GM12878 (cell line): ENCODE measurements around the gene ADCY5. TPM values are rescaled to one million over a fixed set of nuclear protein-coding genes. Genes with fewer than 3 reads are reported as not detected.

Experiments used
- ATAC-seq: fragments of 200-7000 bp; cut with Tn5 transposase; 3 replicates; pipeline ENCODE4 v1.9.1; 2020; ENCODE audit warnings: mild to moderate bottlenecking, moderate library complexity
- BruUV-seq: library from RNA; stranded (reverse); fragments of 400-500 nt; replicated peaks from 2 replicates; lab custom pipeline; 2021; lab: Mats Ljungman, UMichigan
- CTCF ChIA-PET: fragments of 300-600 bp; sonication (Branson Sonifier 250); formaldehyde crosslinking; extraction: SDS; loops from one replicate; lab custom pipeline; 2021; ENCODE audit warnings: inconsistent platforms; lab: Yijun Ruan, JAX
- POLR2A ChIA-PET: fragments of 350-600 bp; formaldehyde crosslinking; extraction: SDS; loops from one replicate; lab custom pipeline; 2021; ENCODE audit warnings: inconsistent platforms; lab: Charles Lee
- RAD21 ChIA-PET: fragments of 300-600 bp; sonication (Branson Sonifier 250); formaldehyde crosslinking; loops from one replicate; lab custom pipeline; 2023; ENCODE audit warnings: antibody characterized with exemption; ENCODE audit not compliant: unreplicated experiment; lab: Charles Lee
- SMC1A ChIA-PET: fragments of 300-600 bp; sonication (Branson Sonifier 250); formaldehyde crosslinking; loops from one replicate; lab custom pipeline; 2023; ENCODE audit not compliant: unreplicated experiment, uncharacterized antibody; lab: Charles Lee
- DNase-seq: peaks from one replicate; pipeline ENCODE4 v3.0.0-alpha.2; 2011; ENCODE audit warnings: low read depth, low spot score
- FAIRE-seq: peaks from 3 replicates; lab custom pipeline; 2011; peaks lifted over from hg19 to GRCh38; lab: Jason Lieb, UNC
- H2AFZ ChIP-seq: 2 replicates; pipeline ENCODE4 v1.6.0; 2011; ENCODE audit warnings: low read depth, low read length, control low read depth; ENCODE audit not compliant: control insufficient read depth
- H3K27ac ChIP-seq: 2 replicates; pipeline ENCODE4 v1.5.1; 2011; ENCODE audit warnings: control low read depth; ENCODE audit not compliant: control insufficient read depth, insufficient read depth
- H3K27me3 ChIP-seq, 2 experiments: replicated peaks in 1 of 2; 2 replicates each; pipeline versions ENCODE4 v1.6.0 to v1.6.1; 2011; ENCODE audit warnings: low read length in 1 of 2; ENCODE audit not compliant: control insufficient read depth in 2 of 2, insufficient read depth in 2 of 2
- H3K36me3 ChIP-seq, 2 experiments: 2 replicates each; pipeline ENCODE4 v1.5.1; 2011; ENCODE audit warnings: low read length in 1 of 2; ENCODE audit not compliant: control insufficient read depth in 2 of 2, insufficient read depth in 2 of 2
- H3K4me1 ChIP-seq: 2 replicates; pipeline ENCODE4 v1.6.1; 2011; ENCODE audit warnings: mild to moderate bottlenecking, low read length, moderate library complexity, mixed read lengths; ENCODE audit not compliant: control insufficient read depth, insufficient read depth
- H3K4me2 ChIP-seq: 2 replicates; pipeline ENCODE4 v1.6.0; 2011; ENCODE audit warnings: control low read depth; ENCODE audit not compliant: control insufficient read depth, insufficient read depth
- H3K4me3 ChIP-seq: fragments of 200-600 bp; sonication (generic); 2 replicates; pipeline ENCODE4 v1.5.1; 2016
- H3K79me2 ChIP-seq: 2 replicates; pipeline ENCODE4 v1.6.0; 2011; ENCODE audit warnings: low read length; ENCODE audit not compliant: control insufficient read depth, insufficient read depth
- H3K9ac ChIP-seq: 2 replicates; pipeline ENCODE4 v1.8.0; 2011; ENCODE audit warnings: low read length, control low read depth, mixed read lengths; ENCODE audit not compliant: control insufficient read depth, insufficient read depth
- H3K9me3 ChIP-seq: replicated peaks from 3 replicates; pipeline ENCODE4 v1.5.1; 2011; ENCODE audit warnings: mild to moderate bottlenecking, low read length; ENCODE audit not compliant: control insufficient read depth, insufficient read depth
- H4K20me1 ChIP-seq: 2 replicates; pipeline ENCODE4 v1.6.0; 2011; ENCODE audit not compliant: control insufficient read depth, insufficient read depth
- BCL3 ChIP-seq: IDR thresholded peaks from 2 replicates; pipeline ENCODE4 v1.6.1; 2011; ENCODE audit warnings: borderline replicate concordance, low read depth, mild to moderate bottlenecking, moderate library complexity, low read length; ENCODE audit not compliant: insufficient read depth, poor library complexity, severe bottlenecking
- KAT2A ChIP-seq: conservative IDR thresholded peaks from 2 replicates; pipeline ENCODE4 v1.6.1; 2011; ENCODE audit warnings: low read depth, low read length; ENCODE audit not compliant: control insufficient read depth
- RCOR1 ChIP-seq: conservative IDR thresholded peaks from 2 replicates; pipeline ENCODE4 v1.6.1; 2012; ENCODE audit warnings: low read depth, low read length, improper control_type of control experiment
- ZNF592 ChIP-seq: fragments of 450-650 bp; IDR thresholded peaks from 2 replicates; pipeline ENCODE4 v1.6.1; 2017; ENCODE audit warnings: mild to moderate bottlenecking, moderate library complexity
- WGBS: methylation state at CpG from one replicate; pipeline ENCODE4 v1.1.6; 2016; ENCODE audit warnings: low lambda C conversion rate; ENCODE audit not compliant: insufficient replicate concordance, insufficient coverage; ENCODE audit errors: missing lambda C conversion rate; 5-methylcytosine and 5-hydroxymethylcytosine counted together
- in situ Hi-C: fragments of 300-500 bp; cut with MboI; formaldehyde crosslinking; loops from 9 replicates; pipeline ENCODE4 v1.14.3; 2018; ENCODE audit warnings: mixed read lengths
- intact Hi-C: fragments of 100-400 bp; cut with micrococcal nuclease; formaldehyde crosslinking; loops from one replicate; pipeline ENCODE4 v1.14.2; 2022; ENCODE audit not compliant: unreplicated experiment
- polyA plus RNA-seq, 11 experiments: library from polyadenylated mRNA; depleted of rRNA in 4 of 11; unstranded in 6 of 11; stranded (reverse) in 5 of 11; fragments of >200 nt; fragmentation: Nextera tagmentation in 4 of 11; fragmentation: Illumina TruSeq in 1 of 11; extraction: Ambion mirVana in 4 of 11; extraction: Trizol in 1 of 11; gene quantifications; 1 replicate in 1 of 11; 2 replicates in 10 of 11; pipeline versions ENCODE4 v1.2.1 to v1.2.3, GENCODE V29; 2011 to 2016; ENCODE audit warnings: inconsistent platforms in 2 of 11, missing spikeins in 2 of 11, low read depth in 1 of 11
- total RNA-seq, 4 experiments: library from RNA; depleted of rRNA in 3 of 4; stranded (reverse); fragments of >200 nt in 3 of 4; fragmentation: Illumina TruSeq in 1 of 4; extraction: Trizol in 1 of 4; gene quantifications; 2 replicates each; pipeline versions ENCODE4 v1.2.1 to v1.2.3, GENCODE V29; 2013 to 2021

ADCY5 gene
- total and polyA plus RNA-seq, 10 of the 15 experiments (the other 5 are each of a cell fraction or from before 2014, with no cell fraction given): under 0.01 to 0.24 (median 0.02) TPM; not detected in 4

GRCh38 chr3:123327956-123328850 lies 120.7 kb downstream of the ADCY5 start (continued):
- TF ChIP-seq ZNF592 (no peak), BCL3 (no peak)

- ATAC-seq: no peak
- intact Hi-C loops: no loop called here
- DNase-seq: no peak
- H3K27me3 ChIP-seq: peaks cover 0 to 3% of the 10 kb centered on the region in 2 experiments; a peak in 3 of 4 replicates
- no peak for FAIRE-seq
- H3K27ac ChIP-seq: no peak overlapping the region
- in situ Hi-C loops: loop anchor here (5.0 kb wide), 2 partner anchors 160 to 230 kb away; no protein-coding TSS in a partner anchor
- ChIA-PET POLR2A (no interaction called here), CTCF (interaction anchor here (1.4 to 7.9 kb wide), 4 partner anchors 81 to 249 kb away, joined by 3 to 93 read pairs (median 27); no protein-coding TSS in a partner anchor), RAD21 (no interaction called here), SMC1A (interaction anchor here (1.0 kb wide), 1 partner anchor 231 kb away, joined by 7 read pairs; no protein-coding TSS in a partner anchor)
- TF ChIP-seq RCOR1 (no peak), ZNF592 (no peak), KAT2A (no peak)
- no peaks in the 10 kb centered on the region for H3K79me2 ChIP-seq
- no TSS peak for BruUV-seq
- H4K20me1 ChIP-seq: no peaks in the 10 kb centered on the region; the same call in 1 of the 2 replicates
- 12% methylated on average over 12 of the region's 12 CpGs for WGBS
- H3K4me3 ChIP-seq: no peak overlapping the region
- no peak overlapping the region for H2AFZ ChIP-seq
- H3K4me1 ChIP-seq: no peaks in the 10 kb centered on the region
- no peaks in the 10 kb centered on the region for H3K9me3 ChIP-seq
- no peak overlapping the region for H3K4me2 ChIP-seq
- H3K36me3 ChIP-seq: no peaks in the 10 kb centered on the region
- no peak overlapping the region for H3K9ac ChIP-seq
Observed at GRCh38 chr3:123327480-123327879, 121.4 kb downstream of the ADCY5 start.
